Naive thymus-derived CD4-positive, alpha-beta T cell (primary cell): ENCODE results near the gene STON1. TPM values are rescaled to one million over a fixed set of nuclear protein-coding genes. Genes with fewer than 3 reads are reported as not detected.

Source experiments
- ATAC-seq: fragments of 150-1000 bp; cut with Tn5 transposase; 2 replicates; pipeline ENCODE4 v1.10.0; 2021; ENCODE audit warnings: mild to moderate bottlenecking, moderate library complexity
- CTCF ChIA-PET: fragments of 350-600 bp; sonication (Branson Sonifier 250); formaldehyde crosslinking; loops from one replicate; lab custom pipeline; 2021; ENCODE audit warnings: antibody characterized with exemption; lab: Charles Lee
- POLR2A ChIA-PET: fragments of 350-600 bp; sonication (Branson Sonifier 250); formaldehyde crosslinking; loops from one replicate; lab custom pipeline; 2021; ENCODE audit warnings: antibody characterized with exemption, inconsistent platforms; lab: Charles Lee
- DNase-seq, 9 donors: peaks; one replicate each; pipeline versions ENCODE4 v3.0.0 to v3.0.0-alpha.2; 2020 to 2022; ENCODE audit warnings: mixed read lengths in 1 of 9
- H3K27ac ChIP-seq: one replicate; pipeline ENCODE4 v1.7.0; 2013; ENCODE audit warnings: mild to moderate bottlenecking, low read depth, low read length, moderate library complexity
- H3K27me3 ChIP-seq, 2 donors: one replicate each; pipeline ENCODE4 v1.7.0; 2013; ENCODE audit warnings: low read length in 2 of 2, mild to moderate bottlenecking in 2 of 2, moderate library complexity in 2 of 2; ENCODE audit not compliant: control insufficient read depth in 2 of 2, insufficient read depth in 2 of 2
- H3K36me3 ChIP-seq, 3 experiments: 1 replicate in 2 of 3; 2 replicates in 1 of 3; pipeline ENCODE4 v1.7.0; 2013; ENCODE audit warnings: low read length in 3 of 3, mild to moderate bottlenecking in 3 of 3, moderate library complexity in 1 of 3; ENCODE audit not compliant: insufficient read depth in 3 of 3, control insufficient read depth in 2 of 3
- H3K4me1 ChIP-seq, 2 donors: one replicate each; pipeline ENCODE4 v1.7.0; 2013; ENCODE audit warnings: low read length in 2 of 2, mild to moderate bottlenecking in 2 of 2, moderate library complexity in 1 of 2; ENCODE audit not compliant: control insufficient read depth in 2 of 2, insufficient read depth in 2 of 2
- H3K4me3 ChIP-seq: 2 replicates; pipeline ENCODE4 v1.7.0; 2013; ENCODE audit warnings: mild to moderate bottlenecking, low read length
- H3K9me3 ChIP-seq, 3 experiments: 1 replicate in 2 of 3; 2 replicates in 1 of 3; pipeline ENCODE4 v1.7.0; 2013; ENCODE audit warnings: low read length in 3 of 3; ENCODE audit not compliant: control insufficient read depth in 2 of 3
- H3K27ac Mint-ChIP-seq, 9 donors: one replicate each; pipeline ENCODE4 v1.8.0; 2020 to 2022; ENCODE audit warnings: mixed read lengths in 9 of 9, mild to moderate bottlenecking in 8 of 9, moderate library complexity in 5 of 9, inconsistent platforms in 2 of 9
- H3K27me3 Mint-ChIP-seq, 5 donors: one replicate each; pipeline ENCODE4 v1.8.0; 2021 to 2022; ENCODE audit warnings: mixed read lengths in 5 of 5, mild to moderate bottlenecking in 1 of 5
- H3K36me3 Mint-ChIP-seq, 5 donors: one replicate each; pipeline ENCODE4 v1.8.0; 2020 to 2022; ENCODE audit warnings: mixed read lengths in 5 of 5, mild to moderate bottlenecking in 3 of 5, inconsistent platforms in 1 of 5
- H3K4me1 Mint-ChIP-seq, 7 donors: one replicate each; pipeline ENCODE4 v1.8.0; 2020 to 2022; ENCODE audit warnings: mixed read lengths in 7 of 7, mild to moderate bottlenecking in 3 of 7, inconsistent platforms in 1 of 7
- H3K4me3 Mint-ChIP-seq, 10 donors: one replicate each; pipeline ENCODE4 v1.8.0; 2020 to 2022; ENCODE audit warnings: mild to moderate bottlenecking in 10 of 10, mixed read lengths in 10 of 10, moderate library complexity in 6 of 10, inconsistent platforms in 2 of 10
- H3K9me3 Mint-ChIP-seq, 11 donors: one replicate each; pipeline ENCODE4 v1.8.0; 2020 to 2022; ENCODE audit warnings: mixed read lengths in 11 of 11, mild to moderate bottlenecking in 4 of 11, inconsistent platforms in 1 of 11, moderate library complexity in 1 of 11
- intact Hi-C, 2 donors: fragments of 100-400 bp; cut with micrococcal nuclease; formaldehyde crosslinking; loops; one replicate each; pipeline ENCODE4 v1.15.1; 2023
- polyA plus RNA-seq, 2 donors: library from polyadenylated mRNA; unstranded; fragments of 300-500 nt; fragmentation: Illumina TruSeq; gene quantifications; one replicate each; pipeline ENCODE4 v1.2.3, GENCODE V29; 2021
- total RNA-seq, 6 experiments: library from RNA in 5 of 6; stranded (reverse) in 5 of 6; gene quantifications; 1 replicate in 5 of 6; 2 replicates in 1 of 6; pipeline ENCODE4 v1.2.3 and lab custom pipeline; 2021 to 2026

Gene STON1
- total and polyA plus RNA-seq, 7 experiments from 2014 or later, result 0.39 to 3.7 (median 1.9) TPM

DNA sequence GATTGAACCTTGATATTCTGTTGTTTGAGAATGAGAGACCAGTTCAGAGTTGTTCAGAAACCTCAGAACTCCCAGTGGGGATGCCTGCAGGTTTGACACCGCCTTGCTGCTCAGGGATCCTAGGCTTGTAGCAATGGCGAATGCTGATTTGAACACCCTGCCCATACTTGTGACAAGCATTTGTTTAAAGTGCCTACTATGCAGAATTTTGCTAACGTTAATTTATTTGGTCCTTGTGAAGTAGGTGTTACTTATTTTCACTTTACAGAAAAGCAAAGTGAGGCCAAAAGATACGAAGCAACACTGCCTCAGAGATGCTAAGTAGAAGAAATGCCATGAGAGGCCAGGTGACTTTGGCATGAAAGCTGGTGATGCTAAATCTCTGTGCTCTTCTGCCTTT, 32.3 kb downstream of the STON1 start:
- H3K4me3 ChIP-seq, result no peak overlapping the region
- no peaks in the 10 kb centered on the region for H3K36me3 ChIP-seq
- Mint-ChIP-seq H3K4me3 (no peak overlapping the region), H3K36me3 (peaks cover 0 to 4% (median 0%) of the 10 kb centered on the region in 5 donors), H3K9me3 (no peaks in the 10 kb centered on the region), H3K4me1 (no peaks in the 10 kb centered on the region), H3K27ac (no peak overlapping the region), H3K27me3 (peaks cover 0 to 6% (median 0%) of the 10 kb centered on the region in 5 donors)
- intact Hi-C loops, result no loop called here
- ChIA-PET CTCF (no interaction called here), POLR2A (no interaction called here)
- no peak overlapping the region for H3K27ac ChIP-seq
- DNase-seq (no peak), ATAC-seq (no peak)
- H3K9me3 ChIP-seq, result no peaks in the 10 kb centered on the region
- H3K27me3 ChIP-seq, result no peaks in the 10 kb centered on the region
- no peaks in the 10 kb centered on the region for H3K4me1 ChIP-seq

DNA sequence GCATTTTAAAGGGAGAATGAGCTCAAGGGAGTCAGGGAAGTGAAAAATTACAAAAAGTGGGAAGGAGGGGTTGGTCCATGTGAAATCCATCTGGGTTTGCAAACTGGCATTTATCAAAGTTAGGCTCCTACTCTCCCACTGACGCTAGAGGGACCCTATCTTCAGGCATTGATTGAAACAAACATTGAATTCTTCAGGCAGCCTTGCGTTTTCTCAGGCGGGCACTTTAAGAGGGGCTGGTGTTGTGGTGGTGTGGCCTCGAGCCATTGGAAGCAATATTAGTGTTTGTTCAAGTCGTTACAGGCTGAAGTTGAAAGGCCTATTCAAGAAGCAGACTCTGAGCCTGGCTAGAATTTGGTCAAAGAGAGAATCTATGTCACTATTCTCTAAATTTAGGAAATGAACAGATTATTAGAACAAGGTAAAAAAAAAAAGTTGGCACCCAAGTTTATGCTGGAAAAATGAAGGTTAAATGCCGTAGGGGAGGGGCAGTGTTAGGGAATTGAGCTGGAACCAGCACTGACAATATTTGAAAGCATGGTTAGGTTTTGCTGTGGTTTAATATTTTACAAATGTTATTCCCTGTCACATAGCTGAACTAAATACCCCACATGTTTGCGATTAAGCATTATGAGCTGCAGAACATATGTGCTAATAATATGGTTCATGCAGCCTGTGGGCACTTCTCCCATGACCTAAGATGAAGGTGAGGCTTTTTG, 36.8 kb downstream of the STON1 start:
- DNase-seq (no peak), ATAC-seq (no peak)
- POLR2A ChIA-PET, result no interaction called here
- Histone ChIP-seq H3K27ac (no peak overlapping the region), H3K4me3 (no peak overlapping the region), H3K27me3 (no peaks in the 10 kb centered on the region), H3K36me3 (no peaks in the 10 kb centered on the region), H3K9me3 (no peaks in the 10 kb centered on the region), H3K4me1 (no peaks in the 10 kb centered on the region)
- Mint-ChIP-seq H3K9me3 (no peaks in the 10 kb centered on the region), H3K27ac (no peak overlapping the region), H3K27me3 (peaks cover 0 to 6% (median 0%) of the 10 kb centered on the region in 5 donors), H3K4me1 (no peaks in the 10 kb centered on the region), H3K36me3 (peaks cover 0 to 4% (median 0%) of the 10 kb centered on the region in 5 donors), H3K4me3 (no peak overlapping the region)
- intact Hi-C loops, result no loop called here
- CTCF ChIA-PET, result no interaction called here

DNA sequence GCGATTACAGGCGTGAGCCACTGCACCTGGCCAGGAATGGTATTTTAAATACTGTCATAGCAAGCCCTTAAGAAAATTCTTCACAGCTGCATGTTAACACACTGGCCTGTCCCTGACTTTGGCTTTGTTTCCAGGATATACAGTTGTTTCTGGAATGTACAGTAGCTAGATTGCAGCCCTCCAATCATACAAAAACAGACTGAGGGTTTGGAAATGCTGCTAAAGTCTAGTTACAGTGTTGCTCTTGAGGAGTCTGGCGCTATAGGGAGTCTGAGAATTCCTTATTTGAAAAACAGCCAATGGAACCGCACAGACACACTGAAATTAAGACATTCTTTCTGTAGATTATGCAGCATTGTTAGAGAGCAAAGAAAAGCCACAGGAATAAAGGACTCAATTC, 37.7 kb downstream of the STON1 start:
- Mint-ChIP-seq H3K27me3 (peaks cover 0 to 6% (median 0%) of the 10 kb centered on the region in 5 donors), H3K4me3 (no peak overlapping the region), H3K4me1 (no peaks in the 10 kb centered on the region), H3K36me3 (peaks cover 0 to 4% (median 0%) of the 10 kb centered on the region in 5 donors), H3K27ac (no peak overlapping the region), H3K9me3 (no peaks in the 10 kb centered on the region)
- Histone ChIP-seq H3K4me3 (no peak overlapping the region), H3K27me3 (no peaks in the 10 kb centered on the region), H3K9me3 (no peaks in the 10 kb centered on the region), H3K27ac (no peak overlapping the region), H3K4me1 (no peaks in the 10 kb centered on the region), H3K36me3 (no peaks in the 10 kb centered on the region)
- CTCF ChIA-PET, result no interaction called here
- intact Hi-C loops, result no loop called here
- ATAC-seq, result no peak
- no peak for DNase-seq
- POLR2A ChIA-PET, result no interaction called here

DNA sequence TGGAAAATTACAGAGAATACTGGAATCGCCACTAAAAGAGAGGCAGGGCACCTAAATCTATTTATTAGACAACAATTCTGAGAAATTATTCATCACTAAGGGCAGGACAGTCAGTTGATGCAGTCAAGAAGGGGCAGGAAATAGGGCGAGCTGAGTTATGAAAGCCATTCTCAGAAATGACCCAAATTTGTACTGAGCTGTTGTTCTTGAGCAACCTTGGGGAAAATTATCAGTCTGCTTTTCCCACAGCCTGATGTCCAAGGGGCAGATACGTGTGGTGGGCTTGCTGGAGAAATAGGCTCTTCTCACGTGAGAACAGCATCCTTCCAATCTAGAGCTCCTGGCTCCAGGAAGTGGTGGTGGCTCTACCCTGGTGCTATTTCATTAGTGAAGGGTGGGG, 38.6 kb downstream of the STON1 start:
- Mint-ChIP-seq H3K27ac (no peak overlapping the region), H3K9me3 (no peaks in the 10 kb centered on the region), H3K4me1 (no peaks in the 10 kb centered on the region), H3K36me3 (peaks cover 0 to 4% (median 0%) of the 10 kb centered on the region in 5 donors), H3K4me3 (no peak overlapping the region), H3K27me3 (peaks cover 0 to 6% (median 0%) of the 10 kb centered on the region in 5 donors)
- intact Hi-C loops, result no loop called here
- H3K9me3 ChIP-seq, result no peaks in the 10 kb centered on the region
- POLR2A ChIA-PET, result no interaction called here
- H3K4me1 ChIP-seq, result no peaks in the 10 kb centered on the region
- CTCF ChIA-PET, result no interaction called here
- ATAC-seq, result no peak
- no peaks in the 10 kb centered on the region for H3K36me3 ChIP-seq
- H3K27ac ChIP-seq, result no peak overlapping the region
- H3K27me3 ChIP-seq, result no peaks in the 10 kb centered on the region
- DNase-seq, result no peak
- no peak overlapping the region for H3K4me3 ChIP-seq

DNA sequence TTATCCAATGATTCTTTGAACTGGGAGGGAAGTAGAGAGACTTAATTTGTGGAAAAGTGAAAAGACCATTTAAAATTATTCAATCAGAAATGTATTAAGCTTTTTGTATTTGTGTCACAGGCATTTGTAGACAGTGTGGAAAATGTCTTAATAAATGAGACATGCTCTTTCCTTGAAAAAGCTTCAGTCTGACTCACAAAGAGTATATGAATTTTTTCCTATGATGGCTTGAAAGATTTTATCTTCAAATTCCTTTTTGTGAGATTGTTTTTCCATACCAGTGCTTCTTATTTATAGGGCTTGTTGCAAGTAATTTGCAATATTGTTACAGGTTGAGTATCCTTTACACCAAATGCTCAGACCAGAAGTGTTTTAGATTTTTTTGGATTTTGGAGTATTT, 39.5 kb downstream of the STON1 start:
- Mint-ChIP-seq H3K4me3 (no peak overlapping the region), H3K36me3 (peaks cover 0 to 4% (median 0%) of the 10 kb centered on the region in 5 donors), H3K27me3 (peaks cover 0 to 6% (median 0%) of the 10 kb centered on the region in 5 donors), H3K4me1 (peaks cover 0 to 3% (median 0%) of the 10 kb centered on the region in 7 donors), H3K9me3 (no peaks in the 10 kb centered on the region), H3K27ac (no peak overlapping the region)
- no peaks in the 10 kb centered on the region for H3K9me3 ChIP-seq
- ChIA-PET POLR2A (no interaction called here), CTCF (no interaction called here)
- no peak overlapping the region for H3K27ac ChIP-seq
- DNase-seq (no peak), ATAC-seq (no peak)
- H3K36me3 ChIP-seq, result no peaks in the 10 kb centered on the region
- intact Hi-C loops, result no loop called here
- H3K4me1 ChIP-seq, result no peaks in the 10 kb centered on the region
- H3K4me3 ChIP-seq, result no peak overlapping the region
- H3K27me3 ChIP-seq, result no peaks in the 10 kb centered on the region

DNA sequence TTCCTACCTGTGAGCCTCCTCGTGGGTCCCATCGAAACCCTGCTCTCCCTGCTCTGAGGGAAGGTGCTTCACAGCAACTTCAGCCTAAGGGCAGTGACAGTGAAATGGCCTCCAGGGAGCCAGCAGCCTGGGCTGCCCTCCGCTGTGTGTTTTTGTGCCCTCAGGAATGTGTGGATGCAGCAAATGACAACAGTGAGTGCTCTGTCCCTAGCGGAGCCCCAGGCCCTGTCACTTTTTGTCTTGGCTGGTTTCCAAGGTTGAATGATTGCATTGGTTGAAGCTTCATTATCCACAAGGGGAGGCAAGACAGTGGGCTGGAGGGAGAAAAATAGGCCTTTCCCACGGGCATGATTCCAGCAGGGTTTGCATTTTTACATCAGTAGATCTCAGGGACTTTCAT, 42.9 kb downstream of the STON1 start:
- H3K27me3 Mint-ChIP-seq, result no peaks in the 10 kb centered on the region
- DNase-seq (no peak), ATAC-seq (no peak)
- H3K36me3 ChIP-seq, result no peaks in the 10 kb centered on the region
- peaks cover 0 to 8% (median 5%) of the 10 kb centered on the region in 7 donors for H3K4me1 Mint-ChIP-seq
- no peaks in the 10 kb centered on the region for H3K4me1 ChIP-seq
- POLR2A ChIA-PET, result no interaction called here
- no peak overlapping the region for H3K27ac Mint-ChIP-seq
- CTCF ChIA-PET, result no interaction called here
- intact Hi-C loops, result no loop called here
- no peak overlapping the region for H3K4me3 Mint-ChIP-seq
- no peaks in the 10 kb centered on the region for H3K9me3 ChIP-seq
- no peak overlapping the region for H3K27ac ChIP-seq
- H3K36me3 Mint-ChIP-seq, result no peaks in the 10 kb centered on the region
- H3K4me3 ChIP-seq, result no peak overlapping the region
- no peaks in the 10 kb centered on the region for H3K27me3 ChIP-seq
- no peaks in the 10 kb centered on the region for H3K9me3 Mint-ChIP-seq
